ENCODE data around the gene CRYBB2.

DNA sequence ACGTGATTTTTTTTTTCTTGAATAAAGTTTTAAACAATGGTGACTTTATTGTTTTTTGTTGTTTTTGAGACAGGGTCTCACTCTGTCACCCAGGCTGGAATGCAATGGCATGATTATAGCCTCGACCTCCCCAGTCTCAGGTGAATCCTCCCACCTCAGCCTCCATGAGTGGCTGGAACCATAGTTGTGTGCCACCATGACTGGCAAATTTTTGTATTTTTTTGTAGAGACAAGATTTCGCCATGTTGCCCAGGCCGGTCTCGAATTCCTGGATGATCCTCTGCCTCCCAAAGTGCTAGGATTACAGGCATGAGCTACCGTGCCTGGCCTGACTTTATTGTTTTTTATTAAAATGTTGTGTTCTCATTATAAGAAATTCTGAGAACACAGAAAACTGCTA, 32.0 kb upstream of the CRYBB2 start:
- TF ChIP-seq POLR2A (IDR thresholded peaks at IDR 0.05) = no peak
- TF ChIP-seq, protein P1, sequence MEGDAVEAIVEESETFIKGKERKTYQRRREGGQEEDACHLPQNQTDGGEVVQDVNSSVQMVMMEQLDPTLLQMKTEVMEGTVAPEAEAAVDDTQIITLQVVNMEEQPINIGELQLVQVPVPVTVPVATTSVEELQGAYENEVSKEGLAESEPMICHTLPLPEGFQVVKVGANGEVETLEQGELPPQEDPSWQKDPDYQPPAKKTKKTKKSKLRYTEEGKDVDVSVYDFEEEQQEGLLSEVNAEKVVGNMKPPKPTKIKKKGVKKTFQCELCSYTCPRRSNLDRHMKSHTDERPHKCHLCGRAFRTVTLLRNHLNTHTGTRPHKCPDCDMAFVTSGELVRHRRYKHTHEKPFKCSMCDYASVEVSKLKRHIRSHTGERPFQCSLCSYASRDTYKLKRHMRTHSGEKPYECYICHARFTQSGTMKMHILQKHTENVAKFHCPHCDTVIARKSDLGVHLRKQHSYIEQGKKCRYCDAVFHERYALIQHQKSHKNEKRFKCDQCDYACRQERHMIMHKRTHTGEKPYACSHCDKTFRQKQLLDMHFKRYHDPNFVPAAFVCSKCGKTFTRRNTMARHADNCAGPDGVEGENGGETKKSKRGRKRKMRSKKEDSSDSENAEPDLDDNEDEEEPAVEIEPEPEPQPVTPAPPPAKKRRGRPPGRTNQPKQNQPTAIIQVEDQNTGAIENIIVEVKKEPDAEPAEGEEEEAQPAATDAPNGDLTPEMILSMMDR (IDR thresholded peaks at IDR 0.05) = no peak
